GM19043 (cell line): ENCODE results near the gene SZRD1.
A peak's percentile ranks its signal among the peaks of the same experiment; 100 is the strongest.
"Not testable (repeated sequence)": the region's sequence is repeated elsewhere in the genome, so short reads cannot be mapped to it uniquely, and the experiment has no call there.

Source experiments
- ATAC-seq: cut with Tn5 transposase; IDR thresholded peaks from one replicate; pipeline ENCODE4 v1.9.1; 2021; ENCODE audit warnings: low read depth; ENCODE audit not compliant: unreplicated experiment

The SZRD1 gene, protein sequence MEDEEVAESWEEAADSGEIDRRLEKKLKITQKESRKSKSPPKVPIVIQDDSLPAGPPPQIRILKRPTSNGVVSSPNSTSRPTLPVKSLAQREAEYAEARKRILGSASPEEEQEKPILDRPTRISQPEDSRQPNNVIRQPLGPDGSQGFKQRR

DNA sequence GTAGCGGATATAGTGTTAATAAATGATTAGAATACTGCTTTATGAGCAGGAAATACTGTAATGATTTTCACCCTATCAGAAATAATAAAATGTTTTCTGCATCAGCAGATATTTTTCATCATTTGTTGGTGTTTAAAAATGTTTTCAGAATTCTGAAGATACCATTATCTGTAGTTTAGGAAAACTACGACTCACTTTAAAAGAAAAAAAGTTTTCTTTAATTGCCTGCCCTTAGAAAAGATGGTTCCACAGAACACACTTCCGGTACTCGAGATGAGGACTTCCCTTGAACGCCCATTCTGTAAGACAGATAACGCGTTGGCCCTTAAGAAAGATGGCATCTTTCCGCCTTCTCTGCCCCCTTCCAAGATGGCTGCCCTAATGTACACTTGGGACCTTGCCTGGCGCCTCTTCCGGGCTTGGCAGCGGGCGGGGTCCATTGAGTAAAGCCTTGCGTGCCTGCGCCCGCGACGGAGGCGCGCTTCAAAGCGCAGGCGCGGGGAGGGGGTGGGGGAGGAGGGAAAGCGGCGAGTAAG is at the start of gene SZRD1:
TSS of gene SZRD1 (plus strand) at position 521 of the 536 bp plus-strand sequence. CDS start 16 bp downstream, outside the sequence.
- peak; percentile 75 for ATAC-seq

DNA sequence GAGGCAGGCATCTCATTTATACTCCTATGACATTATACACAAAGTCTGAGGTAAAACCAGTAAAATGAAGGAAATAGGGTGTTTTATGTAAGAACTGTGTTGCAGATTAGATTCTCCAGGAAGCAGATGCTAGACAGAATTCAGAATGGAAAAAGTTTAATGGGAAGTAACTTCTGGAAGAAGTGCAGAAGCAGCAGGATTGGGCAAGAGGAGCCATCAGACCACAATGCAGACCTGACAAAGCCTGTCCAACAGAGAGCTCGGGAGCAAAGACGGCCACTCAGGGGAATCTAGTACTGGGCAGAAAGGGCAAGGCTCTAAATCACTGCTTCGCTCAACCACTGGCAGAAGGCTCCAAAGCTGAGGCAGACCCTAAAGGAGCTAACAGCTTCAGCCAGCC is 48.5 kb upstream of the SZRD1 start:
- no peak for ATAC-seq

DNA sequence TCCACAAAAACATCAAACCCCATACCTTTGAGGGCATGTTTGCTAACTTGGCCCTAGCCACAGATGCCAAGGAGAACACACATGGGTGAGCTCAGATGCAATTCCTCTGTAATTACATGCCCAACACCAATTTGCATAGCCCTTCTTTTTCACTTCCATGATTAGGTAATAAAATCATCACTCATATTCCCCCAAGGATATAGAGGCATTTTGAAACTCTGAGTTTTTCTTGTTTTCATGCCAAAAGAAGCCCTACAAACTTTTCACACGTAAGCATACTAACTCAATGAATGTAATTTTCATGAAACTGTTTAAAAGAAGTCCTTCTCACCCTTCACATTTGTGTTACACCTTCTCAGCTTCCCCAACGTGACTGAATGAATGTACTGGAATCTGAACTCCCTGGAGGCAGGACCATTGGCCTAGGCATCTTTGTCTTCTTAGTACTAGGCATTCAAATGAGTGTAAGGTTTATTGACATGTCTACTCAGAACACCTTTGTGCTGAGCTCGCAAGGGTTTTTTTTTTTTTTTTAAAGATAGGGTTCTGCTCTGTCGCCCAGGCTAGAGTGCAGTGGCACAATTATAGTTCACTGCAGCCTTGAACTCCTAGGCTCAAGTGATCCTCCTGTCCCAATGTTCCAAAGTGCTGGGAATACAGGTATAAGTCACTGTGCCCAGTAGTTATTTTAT is 45.7 kb upstream of the SZRD1 start:
- ATAC-seq = no peak

DNA sequence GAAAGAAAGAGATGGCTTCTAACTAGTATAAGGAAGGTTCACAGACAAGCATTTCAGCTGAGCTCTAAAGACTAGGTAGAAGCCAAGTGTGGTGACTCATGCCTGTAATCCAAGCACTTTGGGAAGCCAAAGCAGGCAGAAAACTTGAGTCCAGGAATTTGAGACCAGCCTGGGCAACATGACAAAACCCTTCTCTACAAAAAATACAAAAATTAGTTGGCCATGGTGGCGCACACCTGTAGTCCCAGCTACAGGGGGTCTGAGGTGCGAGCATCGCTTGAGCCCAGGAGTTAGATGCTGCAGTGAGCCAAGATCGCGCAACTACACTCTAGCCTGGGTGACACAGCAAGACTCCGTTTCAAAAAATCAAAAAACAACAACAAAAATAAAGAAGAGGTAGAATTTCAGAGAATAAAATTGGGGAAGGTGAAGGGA is 42.6 kb upstream of the SZRD1 start:
- no peak for ATAC-seq

DNA sequence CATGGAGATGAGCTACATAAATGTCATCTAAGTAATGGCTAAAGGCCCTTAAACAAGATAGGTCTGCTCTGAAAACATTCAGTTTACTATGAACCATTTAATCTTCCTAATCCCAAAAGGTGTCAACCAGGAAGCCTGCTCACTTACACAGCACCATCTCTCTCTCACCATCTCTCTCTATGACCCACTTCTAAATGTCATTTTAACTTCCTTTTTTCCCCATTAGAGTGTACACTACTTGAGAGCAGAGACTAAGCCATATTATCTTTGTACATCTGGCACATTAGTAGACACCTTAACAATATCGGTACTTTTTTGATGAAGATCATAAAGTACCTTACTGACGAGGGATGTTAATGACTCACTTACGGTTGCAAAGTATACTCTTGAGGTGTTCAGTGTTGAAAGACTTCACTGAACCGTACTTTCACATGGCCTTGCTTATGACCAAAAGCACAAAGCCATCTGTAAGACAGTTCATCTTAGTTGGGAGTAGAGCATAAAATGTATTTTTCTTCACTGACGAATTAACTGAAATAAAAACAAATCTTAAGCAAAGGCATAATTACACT is 40.1 kb upstream of the SZRD1 start:
- ATAC-seq = no peak

DNA sequence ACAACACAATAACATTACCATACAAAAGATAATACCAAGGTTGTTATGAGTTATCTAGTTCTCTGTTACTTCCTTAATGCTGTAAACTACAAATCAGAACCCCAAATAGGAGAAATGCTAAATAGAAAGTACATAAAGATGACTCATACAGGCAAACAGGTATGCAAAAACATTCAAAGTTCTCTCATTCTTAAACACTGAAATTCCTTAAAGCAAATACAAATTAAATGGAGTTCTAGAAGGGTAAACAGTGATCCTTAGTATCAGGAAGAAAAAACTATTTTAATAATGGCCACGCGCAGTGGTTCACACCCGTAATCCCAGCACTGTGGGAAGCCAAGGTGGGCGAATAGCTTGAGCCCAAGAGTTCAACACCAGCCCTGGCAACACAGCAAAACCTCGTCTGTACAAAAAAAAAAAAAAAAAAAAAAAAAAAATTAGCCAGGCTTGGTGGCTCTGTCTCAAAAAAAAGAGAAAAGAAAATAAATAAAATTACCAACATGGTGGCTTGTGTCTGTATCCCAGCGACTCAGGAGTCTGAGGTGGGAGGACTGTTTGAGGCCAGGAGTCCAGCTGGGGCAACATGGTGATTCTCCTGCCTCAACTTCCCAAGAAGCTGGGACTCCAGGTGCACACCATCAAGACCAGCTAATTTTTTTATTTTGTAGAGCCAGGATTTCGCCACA is 32.2 kb upstream of the SZRD1 start:
- ATAC-seq = no peak

DNA sequence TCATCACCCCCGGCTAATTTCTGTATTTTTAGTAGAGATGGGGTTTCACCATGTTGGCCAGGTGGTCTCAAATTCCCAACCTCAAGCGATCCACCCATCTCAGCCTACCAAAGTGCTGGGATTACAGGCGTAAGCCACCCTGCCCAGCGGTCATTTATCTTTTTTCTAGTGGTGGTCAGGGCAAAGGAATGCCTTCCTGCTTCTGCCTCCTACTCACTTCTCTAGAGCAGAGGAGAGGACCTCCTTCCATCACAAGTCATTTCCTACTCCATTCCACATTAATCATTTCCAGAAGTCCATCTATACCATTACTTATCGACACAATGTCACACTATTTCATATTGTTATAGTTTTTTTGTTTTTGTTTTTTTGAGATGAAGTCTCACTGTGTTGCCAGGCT is 28.1 kb upstream of the SZRD1 start:
- ATAC-seq = no peak

DNA sequence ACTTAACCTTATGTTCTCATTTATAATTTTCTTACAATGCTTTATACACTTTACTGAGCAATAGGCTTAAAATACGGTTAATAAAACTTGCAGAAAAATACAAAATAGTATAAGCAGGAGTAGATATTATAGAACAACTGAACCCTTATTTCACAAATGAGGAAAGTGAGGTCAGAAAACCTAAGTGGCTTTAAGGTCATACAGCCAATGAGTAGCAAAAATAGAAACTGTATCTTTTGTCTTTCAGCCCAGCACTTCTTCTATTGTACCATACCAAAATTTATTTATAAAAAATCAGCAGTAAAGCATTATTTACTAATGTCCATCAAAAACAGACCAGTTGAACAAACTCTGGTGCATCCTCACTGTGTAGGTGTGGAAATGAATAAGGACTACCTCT is 26.4 kb upstream of the SZRD1 start:
- ATAC-seq = no peak

DNA sequence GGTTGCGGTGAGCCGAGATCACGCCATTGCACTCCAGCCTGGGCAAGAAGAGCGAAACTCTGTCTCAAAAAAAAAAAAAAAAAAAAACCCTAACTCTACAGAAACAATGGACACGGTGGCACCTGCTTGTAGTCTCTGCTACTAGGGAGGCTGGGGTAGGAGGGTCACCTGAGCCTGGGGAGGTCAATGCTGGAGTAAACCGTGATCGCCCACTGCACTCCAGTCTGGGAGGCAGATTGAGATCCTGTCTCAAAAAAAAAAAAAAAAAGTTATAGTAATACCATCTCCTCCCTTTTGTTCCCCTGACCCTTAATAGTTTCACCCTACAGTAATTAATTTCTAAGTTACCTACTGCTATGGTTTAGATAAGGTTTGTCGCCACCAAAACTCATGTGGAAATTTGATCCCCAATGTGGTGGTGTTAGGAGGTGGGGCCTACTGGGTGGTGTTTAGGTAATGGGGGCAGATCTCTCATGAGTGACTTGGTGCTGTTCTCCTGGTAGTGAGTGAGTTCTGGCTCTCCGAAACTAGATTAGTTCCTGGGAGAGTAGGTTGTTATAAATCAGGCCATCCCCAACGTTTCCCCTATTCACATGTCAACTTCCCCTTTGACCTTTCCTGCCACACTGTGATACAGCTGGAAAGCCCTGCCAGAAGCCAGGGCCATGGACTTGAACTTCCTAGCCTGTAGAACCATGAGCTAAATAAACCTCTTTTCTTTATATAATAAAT is 24.5 kb upstream of the SZRD1 start:
- ATAC-seq = no peak

DNA sequence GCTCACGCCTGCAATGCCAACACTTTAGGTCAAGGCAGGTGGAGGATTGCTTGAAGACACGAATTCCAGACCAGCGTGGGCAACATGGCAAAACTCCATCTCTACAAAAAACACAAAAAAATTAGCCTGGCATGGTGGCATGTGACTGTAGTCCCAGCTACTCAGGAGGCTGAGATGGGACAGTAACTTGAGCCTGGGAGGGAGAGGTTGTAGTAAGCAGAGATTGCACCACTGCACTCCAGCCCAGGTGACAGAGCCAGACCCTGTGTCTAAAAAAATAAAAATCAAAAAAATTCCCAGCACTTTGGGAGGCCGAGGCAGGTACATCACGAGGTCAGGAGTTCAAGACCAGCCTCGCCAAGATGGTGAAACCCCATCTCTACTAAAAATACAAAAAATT is 23.8 kb upstream of the SZRD1 start:
- not testable (repeated sequence) for ATAC-seq

DNA sequence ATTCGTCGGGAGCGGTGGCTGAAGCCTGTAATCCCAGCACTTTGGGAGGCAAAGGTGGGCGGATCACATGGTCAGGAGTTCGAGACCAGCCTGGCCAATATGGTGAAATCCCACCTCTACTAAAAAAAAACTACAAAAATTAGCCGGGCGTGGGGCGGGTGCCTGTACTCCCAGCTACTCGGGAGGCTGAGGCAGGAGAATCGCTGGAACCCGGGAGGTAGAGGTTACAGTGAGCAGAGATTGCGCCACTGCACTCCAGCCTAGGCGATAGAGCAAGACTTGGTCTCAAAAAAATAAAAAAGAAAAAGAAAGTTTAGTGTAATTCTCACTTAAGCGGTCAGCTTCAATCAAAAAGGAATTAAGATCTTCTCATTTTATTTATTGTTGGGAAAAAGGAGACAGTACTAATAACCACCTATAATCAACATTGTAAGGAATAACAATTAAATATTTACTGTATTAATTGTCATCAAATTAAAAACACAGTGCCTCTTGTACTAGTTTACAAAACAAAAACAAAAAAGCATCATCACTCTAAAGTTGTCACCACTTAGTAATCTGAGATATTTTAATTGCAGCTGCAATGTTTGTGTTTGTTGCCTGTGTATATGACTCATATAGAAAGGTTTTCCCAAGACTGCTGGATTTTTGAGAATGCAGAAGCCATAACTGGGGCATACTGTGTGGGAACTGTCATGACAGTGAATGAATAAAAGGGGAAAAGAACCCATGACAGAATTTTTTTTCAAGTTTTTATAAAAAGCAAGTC is 18.4 kb upstream of the SZRD1 start:
- no peak for ATAC-seq

DNA sequence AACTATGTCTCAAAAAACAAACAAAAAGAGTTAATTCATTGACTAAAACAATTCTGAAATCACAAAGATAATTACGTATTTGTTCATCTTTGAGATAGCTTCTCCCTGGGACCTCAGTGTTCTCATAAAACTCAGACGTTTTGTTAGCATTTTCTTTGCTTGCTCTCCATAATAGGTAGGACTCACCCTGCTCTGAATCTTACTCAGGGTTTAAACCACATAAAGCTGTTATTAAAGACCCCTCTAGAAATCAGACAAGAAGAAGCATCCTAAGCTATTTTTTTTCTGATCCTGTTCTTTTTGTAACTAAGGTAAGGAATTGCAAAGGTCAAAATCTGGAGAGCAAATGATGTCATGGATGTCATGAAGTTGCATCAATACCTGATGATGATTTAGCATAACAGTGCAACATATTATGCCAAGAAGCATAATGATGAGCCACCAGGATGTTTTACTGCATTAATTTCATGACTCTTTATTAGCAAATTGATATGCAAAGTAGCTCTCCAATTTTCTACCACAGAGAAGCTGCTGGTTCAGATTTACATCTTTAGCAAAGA is 17.1 kb upstream of the SZRD1 start:
- no peak for ATAC-seq

DNA sequence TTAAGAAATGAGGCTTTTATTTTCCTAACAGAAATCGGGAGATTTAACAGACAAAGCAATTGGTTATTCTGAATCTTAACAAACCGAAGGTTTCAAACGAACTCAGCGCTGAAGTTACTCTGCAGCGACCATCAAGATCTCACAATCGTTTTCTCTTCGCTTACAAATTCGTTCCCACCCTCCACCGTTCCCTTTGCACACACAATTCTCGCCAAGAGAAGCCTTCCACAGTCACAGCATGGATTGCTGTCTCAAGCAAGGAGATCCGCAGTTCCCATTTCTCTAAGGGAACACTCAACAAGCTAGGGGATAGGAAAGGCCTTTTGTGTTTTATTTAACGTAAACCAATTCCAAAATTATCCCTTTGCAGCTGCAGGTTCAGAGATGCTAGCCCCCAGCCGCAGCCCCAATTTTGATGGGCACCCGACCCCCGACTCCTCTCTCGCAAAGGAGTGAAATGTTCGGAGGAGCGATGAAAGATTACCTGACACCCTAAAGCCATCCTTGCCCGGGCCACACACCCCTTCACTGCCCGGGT is 15.5 kb upstream of the SZRD1 start:
- no peak for ATAC-seq

DNA sequence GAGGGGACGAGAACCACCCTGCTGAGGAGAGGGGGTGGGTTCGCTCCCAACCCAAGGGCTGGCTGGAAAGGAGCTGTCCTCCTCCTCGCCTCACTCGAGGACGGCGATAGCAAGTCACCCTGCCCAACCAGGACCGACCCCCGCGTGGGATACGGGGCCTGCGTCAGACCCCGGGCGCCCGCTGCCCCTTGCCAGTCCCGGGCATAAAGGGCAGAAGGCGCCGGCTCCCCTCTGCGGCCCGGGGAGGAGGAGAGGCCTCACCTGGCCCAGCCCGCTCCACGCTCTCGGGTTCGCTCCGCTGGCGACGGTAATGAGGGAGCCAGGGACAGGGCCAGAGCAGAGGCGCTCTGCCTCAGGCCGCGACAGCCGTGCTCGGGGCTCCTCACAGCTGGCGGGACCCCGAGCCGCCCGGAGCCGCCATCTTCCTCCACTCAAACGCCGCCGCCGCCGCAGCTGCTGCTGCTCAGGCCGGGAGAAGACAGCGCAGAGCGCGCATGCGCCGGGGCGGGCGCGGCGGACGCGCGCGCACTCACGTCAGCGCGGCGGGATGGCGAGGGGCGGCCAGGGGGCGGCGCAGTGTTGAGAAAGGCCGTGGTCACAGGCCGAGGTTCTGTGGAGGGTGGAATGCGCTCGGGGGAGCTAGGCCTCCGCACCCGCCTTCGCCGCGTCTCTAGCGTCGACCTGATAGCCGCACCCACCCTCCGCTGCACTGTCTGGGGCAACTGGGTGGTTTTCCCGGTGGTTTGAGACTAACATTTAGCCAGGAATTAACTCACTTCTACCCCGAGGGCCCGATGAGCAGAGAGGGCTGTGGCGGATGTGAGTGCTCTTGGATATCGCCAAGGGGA is 14.8 kb upstream of the SZRD1 start, which contains the start of gene FBXO42:
TSS of gene FBXO42 (minus strand) at position 487 of the 848 bp plus-strand sequence. CDS start 37,062 bp downstream, outside the sequence.
- ATAC-seq = peak; percentile 88

DNA sequence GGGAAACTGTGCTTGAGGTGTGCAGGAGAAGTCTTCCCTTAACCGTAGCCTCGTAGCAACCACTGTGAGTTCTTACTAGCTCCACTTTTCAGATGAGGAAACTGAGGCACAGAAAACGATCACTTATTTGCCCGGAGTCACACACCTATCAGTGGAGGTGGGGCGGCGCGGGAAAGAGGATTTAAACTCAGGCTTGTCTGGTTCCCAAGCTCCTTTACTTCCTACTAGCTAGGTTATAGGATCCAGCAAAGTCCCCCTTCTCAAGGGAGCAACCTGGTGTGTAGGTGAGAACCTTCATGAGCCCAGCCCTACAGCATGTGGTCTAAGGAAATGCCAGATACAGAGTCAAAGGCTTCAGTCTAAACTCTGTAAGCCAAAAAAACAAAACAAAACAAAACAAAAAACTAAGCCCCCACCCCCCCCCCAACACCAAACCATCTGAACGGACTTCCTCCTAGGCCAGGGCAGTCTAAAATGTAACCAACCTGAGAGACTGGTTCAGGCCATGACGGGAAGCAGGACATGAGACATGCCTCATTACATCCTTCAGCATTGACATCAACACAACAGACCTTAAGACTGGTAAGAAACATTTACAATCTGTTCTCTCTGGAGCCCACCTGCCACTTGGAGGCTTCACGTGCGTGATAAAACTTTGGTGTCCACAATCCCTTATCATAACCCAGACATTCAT is 14.1 kb upstream of the SZRD1 start:
- no peak for ATAC-seq

DNA sequence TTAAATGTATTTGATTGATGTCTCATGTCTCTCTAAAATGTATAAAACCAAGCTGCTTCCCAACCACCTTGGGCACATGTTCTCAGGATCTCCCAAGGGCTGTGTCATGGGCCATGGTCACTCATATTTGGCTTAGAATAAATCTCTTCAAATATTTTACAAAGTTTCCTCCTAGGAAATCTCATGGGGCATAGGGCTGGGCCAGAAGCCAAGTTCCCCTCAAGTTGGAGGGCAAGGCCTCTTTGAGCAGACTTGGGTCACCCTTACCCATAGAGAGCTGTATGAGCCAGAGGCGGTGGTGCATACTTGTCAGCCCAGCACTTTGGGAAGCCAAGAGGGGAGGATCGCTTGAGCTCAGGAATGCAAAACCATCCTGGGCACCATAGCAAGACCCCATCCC is 12.4 kb upstream of the SZRD1 start:
- no peak for ATAC-seq

DNA sequence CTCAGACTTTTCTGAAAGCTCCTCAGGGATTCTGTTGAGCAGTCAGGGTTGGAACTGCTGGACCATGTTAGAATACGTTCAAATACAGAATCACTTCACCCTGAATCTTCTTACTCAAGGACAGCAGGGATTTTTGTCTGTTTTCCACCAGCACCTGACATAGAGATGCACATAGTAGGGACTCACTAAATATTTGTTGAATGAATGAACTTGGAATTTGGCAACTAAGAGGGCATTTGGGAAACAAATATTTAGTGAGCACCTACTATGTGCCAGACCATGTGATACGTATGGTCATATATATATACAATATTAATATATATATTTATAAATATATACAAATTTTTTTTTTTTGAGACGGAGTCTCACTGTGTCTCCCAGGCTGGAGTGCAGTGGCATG is 10.2 kb upstream of the SZRD1 start:
- no peak for ATAC-seq

DNA sequence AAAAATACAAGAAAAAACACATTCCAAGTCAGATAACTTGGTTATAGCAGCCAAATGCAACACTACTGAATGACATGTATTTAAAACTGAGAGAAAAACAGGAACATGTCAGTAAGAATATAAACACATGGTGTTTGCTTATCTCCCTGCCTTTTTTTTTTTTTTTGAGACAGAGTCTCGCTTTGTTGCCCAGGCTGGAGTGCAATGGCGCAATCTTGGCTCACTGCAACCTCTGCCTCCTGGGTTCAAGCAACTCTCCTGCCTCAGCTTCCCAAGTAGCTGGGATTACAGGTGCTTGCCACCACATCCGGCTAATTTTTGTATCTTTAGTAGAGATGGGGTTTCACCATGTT is 1.9 kb upstream of the SZRD1 start:
- not testable (repeated sequence) for ATAC-seq
